Measurements from ENCODE around the gene LRTM2. TPM values are rescaled to one million over a fixed set of nuclear protein-coding genes. Genes with fewer than 3 reads are reported as not detected.

LRTM2 gene
- total RNA-seq, 4 donors from 2014 or later = not detected

- in situ Hi-C loops (cut with MboI; ENCODE audit: low pct_ligation_motif_present in 1 of 4, low pct_unique_long_range_greater_than_20kb in 1 of 4, low sequenced_read_pairs in 3 of 4) (no loop called here), intact Hi-C loops (cut with DNase I; ENCODE audit: low total_unique reads) (loop anchor here (10.0 kb wide), 1 partner anchor 74 kb away; no protein-coding TSS in a partner anchor)
- no peak overlapping the region for H3K4me3 ChIP-seq
- H3K27ac ChIP-seq = no peak overlapping the region
- TF ChIP-seq POLR2A (IDR thresholded peaks at IDR 0.05) (no peak), CTCF (IDR thresholded peaks at IDR 0.05) (no peak), POLR2AphosphoS5 (IDR thresholded peaks at IDR 0.05) (no peak), EP300 (IDR thresholded peaks at IDR 0.05; ENCODE audit: low read depth) (no peak)
- peaks cover 37% of the 10 kb centered on the region for H3K27me3 ChIP-seq
- no peaks in the 10 kb centered on the region for H3K9me3 ChIP-seq
- no peaks in the 10 kb centered on the region for H3K4me1 ChIP-seq
- no peaks in the 10 kb centered on the region for H3K36me3 ChIP-seq
- DNase-seq = no peak
- WGBS, 2 donors (ENCODE audit: low coverage in 1 of 2) = 10 to 34% methylated on average over 2 to 3 of the region's 3 CpGs
Measured at GRCh38 chr12:1830401-1830845, 10.1 kb downstream of the LRTM2 start.

- Histone ChIP-seq H3K36me3 (no peaks in the 10 kb centered on the region), H3K27me3 (peaks cover 37% of the 10 kb centered on the region), H3K4me1 (no peaks in the 10 kb centered on the region), H3K4me3 (no peak overlapping the region), H3K9me3 (no peaks in the 10 kb centered on the region), H3K27ac (no peak overlapping the region)
- 14% methylated on average over 32 of the region's 34 CpGs; no CpG with 5 or more reads in 1 of the 2 donors for WGBS, 2 donors (ENCODE audit: low coverage in 1 of 2)
- DNase-seq = peak; percentile 43
- TF ChIP-seq EP300 (IDR thresholded peaks at IDR 0.05; ENCODE audit: low read depth) (no peak), POLR2A (IDR thresholded peaks at IDR 0.05) (no peak), POLR2AphosphoS5 (IDR thresholded peaks at IDR 0.05) (no peak), CTCF (IDR thresholded peaks at IDR 0.05) (no peak)
- in situ Hi-C loops (cut with MboI; ENCODE audit: low pct_ligation_motif_present in 1 of 4, low pct_unique_long_range_greater_than_20kb in 1 of 4, low sequenced_read_pairs in 3 of 4) = no loop called here
- intact Hi-C loops (cut with DNase I; ENCODE audit: low total_unique reads) = loop anchor here (10.0 kb wide), 1 partner anchor 74 kb away; no protein-coding TSS in a partner anchor
Measured at GRCh38 chr12:1830981-1831963, 10.9 kb downstream of the LRTM2 start.

- H3K27ac ChIP-seq = no peak overlapping the region
- intact Hi-C loops (cut with DNase I; ENCODE audit: low total_unique reads) = loop anchor here (10.0 kb wide), 1 partner anchor 72 kb away; no protein-coding TSS in a partner anchor
- TF ChIP-seq POLR2AphosphoS5 (IDR thresholded peaks at IDR 0.05) (no peak), CTCF (IDR thresholded peaks at IDR 0.05) (no peak), POLR2A (IDR thresholded peaks at IDR 0.05) (no peak), EP300 (IDR thresholded peaks at IDR 0.05; ENCODE audit: low read depth) (no peak)
- peaks cover 37% of the 10 kb centered on the region for H3K27me3 ChIP-seq
- WGBS, 2 donors (ENCODE audit: low coverage in 1 of 2) = 63 to 78% methylated on average over 6 to 17 of the region's 17 CpGs
- H3K4me1 ChIP-seq = no peaks in the 10 kb centered on the region
- H3K36me3 ChIP-seq = no peaks in the 10 kb centered on the region
- in situ Hi-C loops (cut with MboI; ENCODE audit: low pct_ligation_motif_present in 1 of 4, low pct_unique_long_range_greater_than_20kb in 1 of 4, low sequenced_read_pairs in 3 of 4) = no loop called here
- DNase-seq = no peak
- no peaks in the 10 kb centered on the region for H3K9me3 ChIP-seq
- no peak overlapping the region for H3K4me3 ChIP-seq
Measured at GRCh38 chr12:1832801-1833595, 12.6 kb downstream of the LRTM2 start.

GRCh38 chr12:1833596-1834028 is 13.2 kb downstream of the LRTM2 start:
- intact Hi-C loops (cut with DNase I; ENCODE audit: low total_unique reads) = loop anchor here (10.0 kb wide), 1 partner anchor 71 kb away; no protein-coding TSS in a partner anchor
- 80 to 85% methylated on average over 9 to 10 of the region's 10 CpGs for WGBS, 2 donors (ENCODE audit: low coverage in 1 of 2)
- no peak overlapping the region for H3K4me3 ChIP-seq
- H3K27ac ChIP-seq = no peak overlapping the region
- in situ Hi-C loops (cut with MboI; ENCODE audit: low pct_ligation_motif_present in 1 of 4, low pct_unique_long_range_greater_than_20kb in 1 of 4, low sequenced_read_pairs in 3 of 4) = no loop called here
- H3K4me1 ChIP-seq = no peaks in the 10 kb centered on the region
- no peaks in the 10 kb centered on the region for H3K9me3 ChIP-seq
- no peak for DNase-seq
- TF ChIP-seq CTCF (IDR thresholded peaks at IDR 0.05) = no peak
- no peak for TF ChIP-seq POLR2A (IDR thresholded peaks at IDR 0.05)
- TF ChIP-seq EP300 (IDR thresholded peaks at IDR 0.05; ENCODE audit: low read depth) = no peak
- peaks cover 37% of the 10 kb centered on the region for H3K27me3 ChIP-seq
- no peaks in the 10 kb centered on the region for H3K36me3 ChIP-seq

Measured in transverse colon (tissue), 4 donors.